NT2/D1 (cell line): ENCODE results near the gene MRPL32.

Source experiments
- SUZ12 ChIP-seq: IDR thresholded peaks from 2 replicates; pipeline ENCODE4 v1.6.1; 2011; ENCODE audit not compliant: insufficient read length, insufficient read depth; ENCODE audit errors: extremely low read depth
- YY1 ChIP-seq: IDR thresholded peaks from 2 replicates; pipeline ENCODE4 v1.6.1; 2011; ENCODE audit not compliant: insufficient read length, insufficient read depth
- ZNF274 ChIP-seq: IDR thresholded peaks from 2 replicates; pipeline ENCODE4 v1.6.1; 2011; ENCODE audit warnings: mild to moderate bottlenecking, low read depth, low read length

DNA sequence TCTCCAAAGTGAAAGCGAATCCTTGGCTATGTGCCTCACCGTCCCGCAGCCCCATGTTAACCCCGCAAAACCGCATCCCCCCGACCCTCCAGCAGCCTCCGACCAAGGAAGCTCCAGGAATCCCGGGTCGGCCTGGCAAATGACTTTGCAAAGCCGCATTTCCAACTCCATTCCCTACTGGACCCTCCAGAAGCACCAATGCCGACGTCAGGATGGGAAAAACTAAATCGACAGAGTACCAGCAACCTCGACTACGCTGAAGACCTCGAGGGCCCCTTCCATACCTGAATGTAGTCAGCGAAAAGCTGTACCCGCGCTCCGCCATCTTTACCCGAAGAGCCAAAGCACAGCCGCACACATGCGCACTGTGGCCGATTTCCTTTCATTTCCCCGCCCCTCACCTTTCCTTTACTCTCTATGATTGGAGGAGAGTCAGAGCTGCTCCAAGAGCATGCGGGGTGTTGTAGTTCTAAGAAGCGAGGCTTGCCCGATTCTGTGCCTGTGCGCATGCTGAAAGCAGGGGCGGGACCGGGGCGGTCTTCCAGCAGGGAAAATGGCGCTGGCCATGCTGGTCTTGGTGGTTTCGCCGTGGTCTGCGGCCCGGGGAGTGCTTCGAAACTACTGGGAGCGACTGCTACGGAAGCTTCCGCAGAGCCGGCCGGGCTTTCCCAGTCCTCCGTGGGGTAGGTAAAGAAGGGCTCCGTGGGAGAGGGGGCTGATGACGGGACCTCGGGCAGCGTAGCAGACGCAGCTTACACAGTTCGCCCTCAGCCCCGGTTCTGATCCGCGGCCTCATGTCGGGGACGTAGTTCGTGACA, at the start of gene MRPL32, which contains the start of gene PSMA2:
- TF ChIP-seq ZNF274, result no peak
- peak; percentile 87 for TF ChIP-seq YY1
- no peak for TF ChIP-seq SUZ12
